ENCODE results near the gene ACACA. TPM values are rescaled to one million over a fixed set of nuclear protein-coding genes. Genes with fewer than 3 reads are reported as not detected.
A peak's percentile ranks its signal among the peaks of the same experiment; 100 is the strongest.

ACACA gene
- total RNA-seq, 1 donor, result 89.4 TPM

DNA sequence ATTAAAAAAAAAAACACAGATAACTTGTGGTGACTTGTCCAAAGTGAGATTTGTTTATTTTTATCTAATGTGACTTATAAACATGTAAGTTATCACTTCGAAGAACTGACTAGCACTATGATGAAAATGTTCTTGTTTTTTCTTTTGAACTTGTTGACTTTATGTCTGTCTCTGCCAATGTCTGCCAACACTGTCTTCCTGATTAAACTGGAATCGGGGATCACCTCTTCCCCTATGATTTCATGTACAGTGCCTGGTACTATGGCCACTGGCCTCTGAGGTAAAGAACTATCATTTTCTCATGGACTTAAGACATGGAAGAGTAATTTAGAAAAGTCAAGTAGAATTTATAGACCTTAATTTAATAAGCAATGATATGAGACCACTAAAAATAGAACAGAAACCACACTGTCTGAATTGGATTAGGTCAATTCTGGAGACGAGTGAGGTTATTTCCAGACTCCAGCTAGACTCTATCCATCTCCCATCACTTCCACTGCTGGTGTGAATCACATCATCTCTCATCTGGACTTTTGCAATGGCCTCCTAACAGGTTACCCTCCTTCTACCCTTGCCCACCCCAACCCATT lies 22.0 kb downstream of the ACACA start:
- DNase-seq (ENCODE audit: low read depth), result peak; percentile 6
- TF ChIP-seq, protein P1, sequence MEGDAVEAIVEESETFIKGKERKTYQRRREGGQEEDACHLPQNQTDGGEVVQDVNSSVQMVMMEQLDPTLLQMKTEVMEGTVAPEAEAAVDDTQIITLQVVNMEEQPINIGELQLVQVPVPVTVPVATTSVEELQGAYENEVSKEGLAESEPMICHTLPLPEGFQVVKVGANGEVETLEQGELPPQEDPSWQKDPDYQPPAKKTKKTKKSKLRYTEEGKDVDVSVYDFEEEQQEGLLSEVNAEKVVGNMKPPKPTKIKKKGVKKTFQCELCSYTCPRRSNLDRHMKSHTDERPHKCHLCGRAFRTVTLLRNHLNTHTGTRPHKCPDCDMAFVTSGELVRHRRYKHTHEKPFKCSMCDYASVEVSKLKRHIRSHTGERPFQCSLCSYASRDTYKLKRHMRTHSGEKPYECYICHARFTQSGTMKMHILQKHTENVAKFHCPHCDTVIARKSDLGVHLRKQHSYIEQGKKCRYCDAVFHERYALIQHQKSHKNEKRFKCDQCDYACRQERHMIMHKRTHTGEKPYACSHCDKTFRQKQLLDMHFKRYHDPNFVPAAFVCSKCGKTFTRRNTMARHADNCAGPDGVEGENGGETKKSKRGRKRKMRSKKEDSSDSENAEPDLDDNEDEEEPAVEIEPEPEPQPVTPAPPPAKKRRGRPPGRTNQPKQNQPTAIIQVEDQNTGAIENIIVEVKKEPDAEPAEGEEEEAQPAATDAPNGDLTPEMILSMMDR (IDR thresholded peaks at IDR 0.05; ENCODE audit: insufficient read depth, low read depth, low read length), result no peak
- H3K4me3 ChIP-seq (ENCODE audit: low read depth, low read length), result no peak overlapping the region

DNA sequence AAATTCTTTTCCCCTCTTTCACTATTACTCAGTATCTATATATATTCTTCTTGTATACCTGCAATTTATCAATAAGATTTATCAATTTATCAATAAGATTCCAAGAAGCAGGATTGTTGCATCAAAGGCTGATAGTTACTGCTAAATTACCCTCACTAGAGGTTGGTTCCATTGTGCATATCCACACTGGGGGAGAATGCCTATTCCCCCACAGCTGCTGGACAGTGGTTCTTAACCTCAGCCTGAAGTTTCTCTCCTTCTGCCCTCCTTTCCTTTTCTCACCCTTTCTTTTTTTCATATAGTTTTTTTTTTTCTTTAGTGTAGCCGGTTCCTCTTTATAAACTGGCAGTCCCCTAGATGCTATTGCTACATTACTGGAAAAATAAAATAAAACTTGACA lies 24.6 kb downstream of the ACACA start:
- no peak overlapping the region for H3K4me3 ChIP-seq (ENCODE audit: low read depth, low read length)
- DNase-seq (ENCODE audit: low read depth), result no peak
- TF ChIP-seq, protein P1 (IDR thresholded peaks at IDR 0.05; ENCODE audit: insufficient read depth, low read depth, low read length), result no peak

- no peak for DNase-seq (ENCODE audit: low read depth)
- H3K4me3 ChIP-seq (ENCODE audit: low read depth, low read length), result no peak within 1 kb of the TSS
- TF ChIP-seq, protein P1 (IDR thresholded peaks at IDR 0.05; ENCODE audit: insufficient read depth, low read depth, low read length), result no peak
These were observed 30.9 kb downstream of the ACACA start, which contains the start of gene C17orf78 for GRCh38 chr17:37375706-37376105. TSS of gene C17orf78 (plus strand) at chr17:37375985. CDS start at chr17:37376093, 108 bp downstream.

GRCh38 chr17:37373530-37374159 lies 33.0 kb downstream of the ACACA start:
- H3K4me3 ChIP-seq (ENCODE audit: low read depth, low read length), result no peak overlapping the region
- peak; percentile 90 for DNase-seq (ENCODE audit: low read depth)
- TF ChIP-seq, protein P1 (IDR thresholded peaks at IDR 0.05; ENCODE audit: insufficient read depth, low read depth, low read length), result peak; percentile 100

DNA sequence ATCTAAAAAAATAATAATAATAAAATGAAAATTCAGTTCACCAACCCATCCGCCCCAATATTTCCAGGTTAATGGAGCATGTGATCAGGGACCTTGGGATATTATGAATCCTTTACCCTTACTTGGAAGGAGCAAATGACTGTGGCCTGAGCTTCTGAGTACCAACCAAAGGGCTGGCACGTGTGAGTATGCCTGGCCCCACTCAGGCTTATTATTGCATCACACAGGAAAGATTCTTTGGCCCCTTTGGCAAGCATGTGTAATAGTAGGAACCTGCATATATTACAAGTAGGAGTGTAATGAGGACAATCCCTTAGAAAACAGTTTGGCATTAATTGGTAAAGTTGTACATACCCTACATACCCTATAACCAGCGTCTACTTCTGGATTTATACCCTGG lies 38.1 kb downstream of the ACACA start:
- TF ChIP-seq, protein P1 (IDR thresholded peaks at IDR 0.05; ENCODE audit: insufficient read depth, low read depth, low read length), result no peak
- H3K4me3 ChIP-seq (ENCODE audit: low read depth, low read length), result no peak overlapping the region
- DNase-seq (ENCODE audit: low read depth), result peak; percentile 28

GRCh38 chr17:37365589-37365988 lies 41.0 kb downstream of the ACACA start:
- TF ChIP-seq, protein P1 (IDR thresholded peaks at IDR 0.05; ENCODE audit: insufficient read depth, low read depth, low read length), result no peak
- DNase-seq (ENCODE audit: low read depth), result no peak
- H3K4me3 ChIP-seq (ENCODE audit: low read depth, low read length), result no peak overlapping the region

Data from fibroblast of villous mesenchyme (primary cell).